ENCODE results near the gene SH3RF3. TPM values are rescaled to one million over a fixed set of nuclear protein-coding genes. Genes with fewer than 3 reads are reported as not detected.

Gene SH3RF3
- polyA plus RNA-seq, 1 of the 3 experiments (the other 2 are of a cell fraction), result 1.9 TPM

DNA sequence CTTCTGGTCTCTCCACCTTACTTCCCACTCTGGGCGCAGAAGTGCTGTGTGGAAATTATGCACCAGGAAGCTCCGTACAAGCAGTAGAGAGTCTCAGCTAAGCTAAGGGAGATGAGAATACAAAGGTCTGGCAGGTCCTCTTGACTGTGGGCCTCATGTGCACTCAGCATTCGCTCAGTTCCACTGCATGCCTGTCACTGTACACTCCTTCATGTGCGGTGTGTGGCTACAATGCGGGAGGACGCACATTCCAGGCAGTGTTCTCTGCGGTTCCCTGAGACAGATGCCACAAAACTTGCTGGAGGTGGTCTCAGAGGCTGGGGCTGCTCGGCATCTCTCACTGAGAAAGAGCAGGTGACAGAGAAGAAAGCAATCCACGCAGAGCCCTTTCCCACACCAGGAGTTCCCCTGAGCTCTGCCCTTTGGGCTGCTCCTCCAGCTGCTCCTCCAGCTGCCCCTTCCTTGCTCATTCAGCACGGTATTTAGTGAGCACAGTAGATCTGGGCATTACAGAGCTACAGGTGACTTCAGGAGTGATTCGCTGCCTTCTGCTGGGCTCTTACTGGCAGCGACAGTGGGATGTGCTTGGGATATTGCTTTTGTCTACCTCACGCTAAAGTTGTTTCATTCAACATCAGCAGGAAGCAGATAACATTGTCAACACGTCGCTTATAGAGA is 176.6 kb downstream of the SH3RF3 start:
- no peak for TF ChIP-seq EP300 (IDR thresholded peaks at IDR 0.05; ENCODE audit: borderline replicate concordance in 1 of 2, low read depth in 1 of 2, low read length in 1 of 2)
- Histone ChIP-seq H3K4me1 (ENCODE audit: control insufficient read depth in 1 of 2, insufficient read depth in 2 of 2, low read depth in 1 of 2, low read length in 1 of 2) (no peaks in the 10 kb centered on the region), H3K4me3 (ENCODE audit: low read depth in 2 of 2, low read length in 1 of 2) (no peak overlapping the region), H3K36me3 (replicated peaks in 1 of 2; ENCODE audit: control insufficient read depth in 1 of 2, insufficient read depth in 2 of 2, low read length in 1 of 2) (no peaks in the 10 kb centered on the region), H3K27ac (ENCODE audit: low read depth in 2 of 2, low read length in 1 of 2) (no peak overlapping the region), H3K9me3 (no peaks in the 10 kb centered on the region), H3K27me3 (ENCODE audit: insufficient read depth) (no peaks in the 10 kb centered on the region), H4K20me1 (ENCODE audit: insufficient read depth) (0 out of 2 replicates have a peak, but pooled peaks cover 6% of the 10 kb centered on the region), H3K79me2 (ENCODE audit: insufficient read depth) (no peaks in the 10 kb centered on the region; the same call in 1 of the 2 replicates), H3K9ac (no peak overlapping the region), H2AFZ (ENCODE audit: low read depth) (no peak overlapping the region), H3K4me2 (no peak overlapping the region), H3F3A (replicated peaks; ENCODE audit: insufficient read depth) (no peaks in the 10 kb centered on the region), H3K9me2 (no peaks in the 10 kb centered on the region)
- 89% methylated on average over 12 of the region's 15 CpGs for WGBS (ENCODE audit: low lambda C conversion rate)
- ChIA-PET POLR2A (no interaction called here), CTCF (interaction anchor here (0.6 to 1.4 kb wide), 2 partner anchors 21 to 177 kb away, joined by 3 read pairs; partner anchors contain the start of gene SH3RF3)
- DNase-seq, result no peak

DNA sequence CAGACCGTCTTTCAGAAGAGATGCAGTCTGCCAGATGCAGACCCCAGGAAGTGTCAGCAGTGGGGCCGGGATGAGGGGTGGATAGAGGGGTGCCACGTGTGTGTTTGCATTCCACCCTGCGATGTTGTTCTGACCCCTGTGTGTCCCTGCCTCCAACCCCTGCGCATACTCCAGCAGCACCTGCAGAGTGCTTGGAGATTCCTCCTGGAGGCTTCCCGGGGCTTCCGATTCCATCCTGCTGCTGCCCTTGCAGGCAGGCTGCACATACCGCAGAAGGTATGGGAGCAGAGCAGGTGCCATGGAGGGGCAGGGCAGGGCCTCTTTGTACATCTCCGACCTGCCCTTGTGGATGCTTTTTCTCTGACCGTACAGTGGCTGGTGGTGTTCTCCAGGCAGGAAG is 177.2 kb downstream of the SH3RF3 start:
- H3K4me2 ChIP-seq, result no peak overlapping the region

DNA sequence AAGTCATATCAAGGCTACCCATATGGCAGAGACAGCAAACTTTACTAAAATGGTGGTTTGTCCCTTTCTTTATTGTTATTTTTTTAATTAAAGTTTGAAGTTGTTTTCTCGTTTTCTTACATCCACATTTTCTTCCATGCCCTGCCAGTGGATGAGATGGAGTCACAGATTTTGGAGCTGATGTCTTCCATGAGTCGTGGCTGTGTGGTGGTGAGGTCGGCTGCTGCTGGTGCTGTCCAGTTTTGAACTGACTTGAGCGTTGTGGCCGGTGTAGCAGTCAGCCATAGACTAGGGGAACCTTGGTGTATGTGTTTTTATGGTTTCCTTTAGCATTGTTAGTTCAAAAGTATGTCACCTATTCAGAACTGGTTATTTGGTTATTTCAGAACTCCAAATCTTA is 182.8 kb downstream of the SH3RF3 start:
- H3K36me3 ChIP-seq (replicated peaks in 1 of 2; ENCODE audit: control insufficient read depth in 1 of 2, insufficient read depth in 2 of 2, low read length in 1 of 2), result no peaks in the 10 kb centered on the region
- H4K20me1 ChIP-seq (ENCODE audit: insufficient read depth), result no peaks in the 10 kb centered on the region; the same call in 1 of the 2 replicates
- no peaks in the 10 kb centered on the region for H3K27me3 ChIP-seq (ENCODE audit: insufficient read depth)
- H3K4me2 ChIP-seq, result no peak overlapping the region
- TF ChIP-seq, protein P1, sequence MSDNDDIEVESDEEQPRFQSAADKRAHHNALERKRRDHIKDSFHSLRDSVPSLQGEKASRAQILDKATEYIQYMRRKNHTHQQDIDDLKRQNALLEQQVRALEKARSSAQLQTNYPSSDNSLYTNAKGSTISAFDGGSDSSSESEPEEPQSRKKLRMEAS (IDR thresholded peaks at IDR 0.05; ENCODE audit: low read depth), result no peak
- TF ChIP-seq JUND (IDR thresholded peaks at IDR 0.05) (no peak), TAF1 (IDR thresholded peaks at IDR 0.05; ENCODE audit: borderline replicate concordance, low read depth, low read length) (no peak), EP300 (IDR thresholded peaks at IDR 0.05; ENCODE audit: borderline replicate concordance in 1 of 2, low read depth in 1 of 2, low read length in 1 of 2) (no peak), TCF12 (IDR thresholded peaks at IDR 0.05) (no peak)
- TF ChIP-seq, protein P2, sequence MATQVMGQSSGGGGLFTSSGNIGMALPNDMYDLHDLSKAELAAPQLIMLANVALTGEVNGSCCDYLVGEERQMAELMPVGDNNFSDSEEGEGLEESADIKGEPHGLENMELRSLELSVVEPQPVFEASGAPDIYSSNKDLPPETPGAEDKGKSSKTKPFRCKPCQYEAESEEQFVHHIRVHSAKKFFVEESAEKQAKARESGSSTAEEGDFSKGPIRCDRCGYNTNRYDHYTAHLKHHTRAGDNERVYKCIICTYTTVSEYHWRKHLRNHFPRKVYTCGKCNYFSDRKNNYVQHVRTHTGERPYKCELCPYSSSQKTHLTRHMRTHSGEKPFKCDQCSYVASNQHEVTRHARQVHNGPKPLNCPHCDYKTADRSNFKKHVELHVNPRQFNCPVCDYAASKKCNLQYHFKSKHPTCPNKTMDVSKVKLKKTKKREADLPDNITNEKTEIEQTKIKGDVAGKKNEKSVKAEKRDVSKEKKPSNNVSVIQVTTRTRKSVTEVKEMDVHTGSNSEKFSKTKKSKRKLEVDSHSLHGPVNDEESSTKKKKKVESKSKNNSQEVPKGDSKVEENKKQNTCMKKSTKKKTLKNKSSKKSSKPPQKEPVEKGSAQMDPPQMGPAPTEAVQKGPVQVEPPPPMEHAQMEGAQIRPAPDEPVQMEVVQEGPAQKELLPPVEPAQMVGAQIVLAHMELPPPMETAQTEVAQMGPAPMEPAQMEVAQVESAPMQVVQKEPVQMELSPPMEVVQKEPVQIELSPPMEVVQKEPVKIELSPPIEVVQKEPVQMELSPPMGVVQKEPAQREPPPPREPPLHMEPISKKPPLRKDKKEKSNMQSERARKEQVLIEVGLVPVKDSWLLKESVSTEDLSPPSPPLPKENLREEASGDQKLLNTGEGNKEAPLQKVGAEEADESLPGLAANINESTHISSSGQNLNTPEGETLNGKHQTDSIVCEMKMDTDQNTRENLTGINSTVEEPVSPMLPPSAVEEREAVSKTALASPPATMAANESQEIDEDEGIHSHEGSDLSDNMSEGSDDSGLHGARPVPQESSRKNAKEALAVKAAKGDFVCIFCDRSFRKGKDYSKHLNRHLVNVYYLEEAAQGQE (IDR thresholded peaks at IDR 0.05; ENCODE audit: low read depth, low read length), result 0 out of 2 replicates have a peak, but pooled peaks have one; percentile 33
- H3K79me2 ChIP-seq (ENCODE audit: insufficient read depth), result peaks cover 6% of the 10 kb centered on the region
- H3K9ac ChIP-seq, result no peak overlapping the region
- DNase-seq, result no peak
- WGBS (ENCODE audit: low lambda C conversion rate), result 80% methylated on average over 5 of the region's 5 CpGs
- no peaks in the 10 kb centered on the region for H3K9me3 ChIP-seq
- H3K4me1 ChIP-seq (ENCODE audit: control insufficient read depth in 1 of 2, insufficient read depth in 2 of 2, low read depth in 1 of 2, low read length in 1 of 2), result no peaks in the 10 kb centered on the region
- H3K4me3 ChIP-seq (ENCODE audit: low read depth in 2 of 2, low read length in 1 of 2), result no peak overlapping the region
- no peak overlapping the region for H3K27ac ChIP-seq (ENCODE audit: low read depth in 2 of 2, low read length in 1 of 2)
- no peaks in the 10 kb centered on the region for H3F3A ChIP-seq (replicated peaks; ENCODE audit: insufficient read depth)
- H3K9me2 ChIP-seq, result no peaks in the 10 kb centered on the region
- ChIA-PET POLR2A (no interaction called here), CTCF (interaction anchor here (0.6 kb wide), 1 partner anchor 29 kb away, joined by 3 read pairs; no protein-coding TSS in a partner anchor)
- H2AFZ ChIP-seq (ENCODE audit: low read depth), result no peak overlapping the region

More for the DNA sequence above, 177.2 kb downstream of the SH3RF3 start:
- no peaks in the 10 kb centered on the region for H3K9me3 ChIP-seq
- H3K36me3 ChIP-seq (replicated peaks in 1 of 2; ENCODE audit: control insufficient read depth in 1 of 2, insufficient read depth in 2 of 2, low read length in 1 of 2), result no peaks in the 10 kb centered on the region
- 81% methylated on average over 10 of the region's 10 CpGs for WGBS (ENCODE audit: low lambda C conversion rate)
- CTCF ChIA-PET, result no interaction called here
- H3K79me2 ChIP-seq (ENCODE audit: insufficient read depth), result no peaks in the 10 kb centered on the region; the same call in 1 of the 2 replicates
- H3K27me3 ChIP-seq (ENCODE audit: insufficient read depth), result no peaks in the 10 kb centered on the region
- no peaks in the 10 kb centered on the region for H3K4me1 ChIP-seq (ENCODE audit: control insufficient read depth in 1 of 2, insufficient read depth in 2 of 2, low read depth in 1 of 2, low read length in 1 of 2)
- H3K27ac ChIP-seq (ENCODE audit: low read depth in 2 of 2, low read length in 1 of 2), result no peak overlapping the region
- no peak overlapping the region for H2AFZ ChIP-seq (ENCODE audit: low read depth)
- no peak overlapping the region for H3K9ac ChIP-seq
- 0 out of 2 replicates have a peak, but pooled peaks cover 6% of the 10 kb centered on the region for H4K20me1 ChIP-seq (ENCODE audit: insufficient read depth)
- no peak for TF ChIP-seq MXI1 (IDR thresholded peaks at IDR 0.05; ENCODE audit: low read depth, low read length)
- TF ChIP-seq, protein P3, sequence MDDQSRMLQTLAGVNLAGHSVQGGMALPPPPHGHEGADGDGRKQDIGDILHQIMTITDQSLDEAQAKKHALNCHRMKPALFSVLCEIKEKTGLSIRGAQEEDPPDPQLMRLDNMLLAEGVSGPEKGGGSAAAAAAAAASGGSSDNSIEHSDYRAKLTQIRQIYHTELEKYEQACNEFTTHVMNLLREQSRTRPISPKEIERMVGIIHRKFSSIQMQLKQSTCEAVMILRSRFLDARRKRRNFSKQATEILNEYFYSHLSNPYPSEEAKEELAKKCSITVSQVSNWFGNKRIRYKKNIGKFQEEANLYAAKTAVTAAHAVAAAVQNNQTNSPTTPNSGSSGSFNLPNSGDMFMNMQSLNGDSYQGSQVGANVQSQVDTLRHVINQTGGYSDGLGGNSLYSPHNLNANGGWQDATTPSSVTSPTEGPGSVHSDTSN (IDR thresholded peaks at IDR 0.05), result no peak
- TF ChIP-seq EZH2phosphoT487 (IDR thresholded peaks at IDR 0.05; ENCODE audit: borderline replicate concordance, low read depth), result no peak
- no peak for TF ChIP-seq TEAD4 (IDR thresholded peaks at IDR 0.05; ENCODE audit: borderline replicate concordance, insufficient read depth)
- no peak for TF ChIP-seq TAF1 (IDR thresholded peaks at IDR 0.05; ENCODE audit: borderline replicate concordance, low read depth, low read length)
- no peak for TF ChIP-seq MEF2A (IDR thresholded peaks at IDR 0.05; ENCODE audit: borderline replicate concordance, low read depth)
- no peak for TF ChIP-seq NRF1 (IDR thresholded peaks at IDR 0.05; ENCODE audit: low read depth, low read length)
- H3F3A ChIP-seq (replicated peaks; ENCODE audit: insufficient read depth), result no peaks in the 10 kb centered on the region
- H3K9me2 ChIP-seq, result no peaks in the 10 kb centered on the region
- no peak for DNase-seq
- no peak overlapping the region for H3K4me3 ChIP-seq (ENCODE audit: low read depth in 2 of 2, low read length in 1 of 2)
- POLR2A ChIA-PET, result no interaction called here

Measured in SK-N-SH (cell line).